ENCODE data around the gene RXRA. TPM values are rescaled to one million over a fixed set of nuclear protein-coding genes. Genes with fewer than 3 reads are reported as not detected.

RXRA gene
- total and polyA plus RNA-seq, 4 donors, result 41.5 to 116 (median 74.1) TPM

- Histone ChIP-seq H3K4me1 (ENCODE audit: control insufficient read depth in 4 of 4, insufficient read depth in 4 of 4, low read length in 3 of 4) (peaks cover 79 to 100% (median 90%) of the 10 kb centered on the region in 4 donors), H3K27ac (ENCODE audit: low read depth in 1 of 2, low read length in 2 of 2) (peak overlapping the region; percentile 79 to 92), H3K27me3 (ENCODE audit: control insufficient read depth in 4 of 4, insufficient read depth in 4 of 4, low read length in 3 of 4) (no peaks in the 10 kb centered on the region), H3K9ac (ENCODE audit: low read depth in 1 of 2, low read length in 2 of 2) (peak overlapping the region; percentile 18 to 57), H3K4me3 (ENCODE audit: low read depth in 1 of 3, low read length in 3 of 3) (no peak overlapping the region), H3K9me3 (ENCODE audit: control insufficient read depth in 4 of 4, low read length in 3 of 4) (no peaks in the 10 kb centered on the region), H3K36me3 (ENCODE audit: control insufficient read depth in 4 of 4, insufficient read depth in 3 of 4, low read depth in 1 of 4, low read length in 3 of 4) (no peaks in the 10 kb centered on the region)
- no peak for TF ChIP-seq FOXA2 (IDR thresholded peaks at IDR 0.05)
- no peak for TF ChIP-seq EGR1 (IDR thresholded peaks at IDR 0.05; ENCODE audit: low read depth in 2 of 2)
- TF ChIP-seq RXRA (IDR thresholded peaks at IDR 0.05), result no peak
- TF ChIP-seq FOXA1 (IDR thresholded peaks at IDR 0.05), result no peak
- TF ChIP-seq YY1 (IDR thresholded peaks at IDR 0.05), result no peak
- no peak for TF ChIP-seq HNF4G (IDR thresholded peaks at IDR 0.05)
- TF ChIP-seq, protein P1, sequence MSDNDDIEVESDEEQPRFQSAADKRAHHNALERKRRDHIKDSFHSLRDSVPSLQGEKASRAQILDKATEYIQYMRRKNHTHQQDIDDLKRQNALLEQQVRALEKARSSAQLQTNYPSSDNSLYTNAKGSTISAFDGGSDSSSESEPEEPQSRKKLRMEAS (IDR thresholded peaks at IDR 0.05), result no peak
- no peak for TF ChIP-seq CTCF (IDR thresholded peaks at IDR 0.05; ENCODE audit: low read depth, low read length, missing input control)
- no peak for TF ChIP-seq GABPA (IDR thresholded peaks at IDR 0.05 in 1 of 2, conservative IDR thresholded peaks at IDR 0.05 in 1 of 2)
- no peak for TF ChIP-seq JUND (IDR thresholded peaks at IDR 0.05)
- no peak for TF ChIP-seq HNF4A (conservative IDR thresholded peaks at IDR 0.05)
- no peak for TF ChIP-seq RAD21 (IDR thresholded peaks at IDR 0.05)
- no peak for TF ChIP-seq NR2F2 (IDR thresholded peaks at IDR 0.05)
- TF ChIP-seq, protein P2, sequence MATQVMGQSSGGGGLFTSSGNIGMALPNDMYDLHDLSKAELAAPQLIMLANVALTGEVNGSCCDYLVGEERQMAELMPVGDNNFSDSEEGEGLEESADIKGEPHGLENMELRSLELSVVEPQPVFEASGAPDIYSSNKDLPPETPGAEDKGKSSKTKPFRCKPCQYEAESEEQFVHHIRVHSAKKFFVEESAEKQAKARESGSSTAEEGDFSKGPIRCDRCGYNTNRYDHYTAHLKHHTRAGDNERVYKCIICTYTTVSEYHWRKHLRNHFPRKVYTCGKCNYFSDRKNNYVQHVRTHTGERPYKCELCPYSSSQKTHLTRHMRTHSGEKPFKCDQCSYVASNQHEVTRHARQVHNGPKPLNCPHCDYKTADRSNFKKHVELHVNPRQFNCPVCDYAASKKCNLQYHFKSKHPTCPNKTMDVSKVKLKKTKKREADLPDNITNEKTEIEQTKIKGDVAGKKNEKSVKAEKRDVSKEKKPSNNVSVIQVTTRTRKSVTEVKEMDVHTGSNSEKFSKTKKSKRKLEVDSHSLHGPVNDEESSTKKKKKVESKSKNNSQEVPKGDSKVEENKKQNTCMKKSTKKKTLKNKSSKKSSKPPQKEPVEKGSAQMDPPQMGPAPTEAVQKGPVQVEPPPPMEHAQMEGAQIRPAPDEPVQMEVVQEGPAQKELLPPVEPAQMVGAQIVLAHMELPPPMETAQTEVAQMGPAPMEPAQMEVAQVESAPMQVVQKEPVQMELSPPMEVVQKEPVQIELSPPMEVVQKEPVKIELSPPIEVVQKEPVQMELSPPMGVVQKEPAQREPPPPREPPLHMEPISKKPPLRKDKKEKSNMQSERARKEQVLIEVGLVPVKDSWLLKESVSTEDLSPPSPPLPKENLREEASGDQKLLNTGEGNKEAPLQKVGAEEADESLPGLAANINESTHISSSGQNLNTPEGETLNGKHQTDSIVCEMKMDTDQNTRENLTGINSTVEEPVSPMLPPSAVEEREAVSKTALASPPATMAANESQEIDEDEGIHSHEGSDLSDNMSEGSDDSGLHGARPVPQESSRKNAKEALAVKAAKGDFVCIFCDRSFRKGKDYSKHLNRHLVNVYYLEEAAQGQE (IDR thresholded peaks at IDR 0.05), result no peak
- TF ChIP-seq TAF1 (conservative IDR thresholded peaks at IDR 0.05), result no peak
- no peak for DNase-seq (ENCODE audit: low spot score)
- WGBS, result 71% methylated on average over 16 of the region's 16 CpGs
These were observed 35.2 kb downstream of the RXRA start for GRCh38 chr9:134361426-134361825.

GRCh38 chr9:134361843-134362414, 35.7 kb downstream of the RXRA start:
- peak overlapping the region; percentile 79 to 92 for H3K27ac ChIP-seq (ENCODE audit: low read depth in 1 of 2, low read length in 2 of 2)
- peak overlapping the region; percentile 18 to 57 for H3K9ac ChIP-seq (ENCODE audit: low read depth in 1 of 2, low read length in 2 of 2)
- DNase-seq (ENCODE audit: low spot score), result no peak
- peaks cover 79 to 100% (median 90%) of the 10 kb centered on the region in 4 donors for H3K4me1 ChIP-seq (ENCODE audit: control insufficient read depth in 4 of 4, insufficient read depth in 4 of 4, low read length in 3 of 4)
- no peak overlapping the region for H3K4me3 ChIP-seq (ENCODE audit: low read depth in 1 of 3, low read length in 3 of 3)
- WGBS, result 61% methylated on average over 15 of the region's 15 CpGs
- TF ChIP-seq EGR1 (IDR thresholded peaks at IDR 0.05; ENCODE audit: low read depth in 2 of 2), result no peak
- no peak for TF ChIP-seq HNF4G (IDR thresholded peaks at IDR 0.05)
- no peaks in the 10 kb centered on the region for H3K27me3 ChIP-seq (ENCODE audit: control insufficient read depth in 4 of 4, insufficient read depth in 4 of 4, low read length in 3 of 4)
- H3K9me3 ChIP-seq (ENCODE audit: control insufficient read depth in 4 of 4, low read length in 3 of 4), result no peaks in the 10 kb centered on the region
- no peaks in the 10 kb centered on the region for H3K36me3 ChIP-seq (ENCODE audit: control insufficient read depth in 4 of 4, insufficient read depth in 3 of 4, low read depth in 1 of 4, low read length in 3 of 4)
